ENCODE results near the gene GUCD1. TPM values are rescaled to one million over a fixed set of nuclear protein-coding genes. Genes with fewer than 3 reads are reported as not detected.

Gene GUCD1
- total RNA-seq, 2 experiments from 2014 or later, result 114 to 144 TPM

GRCh38 chr22:24500277-24500820 is 54.6 kb downstream of the GUCD1 start:
- Histone ChIP-seq H2AFZ (ENCODE audit: low read length) (no peak overlapping the region), H3K79me2 (ENCODE audit: insufficient read depth, low read depth, low read length) (no peaks in the 10 kb centered on the region), H3K9me3 (ENCODE audit: low read length) (no peaks in the 10 kb centered on the region), H3K4me2 (ENCODE audit: low read length) (no peak overlapping the region), H3K4me3 (ENCODE audit: low read depth, low read length, poor library complexity, severe bottlenecking) (no peak overlapping the region), H3K4me1 (ENCODE audit: insufficient read depth, low read length, poor library complexity, severe bottlenecking) (peaks cover 13% of the 10 kb centered on the region), H3K27ac (ENCODE audit: low read depth, low read length, poor library complexity, severe bottlenecking) (no peak overlapping the region), H3K36me3 (ENCODE audit: insufficient read depth, low read length) (no peaks in the 10 kb centered on the region), H4K20me1 (ENCODE audit: insufficient read depth, low read length) (no peaks in the 10 kb centered on the region), H3K9me2 (ENCODE audit: insufficient read depth, low read length) (no peaks in the 10 kb centered on the region)
- ChIA-PET POLR2A (interaction anchor here (1.2 to 1.4 kb wide), 2 partner anchors 13 to 65 kb away, joined by 3 read pairs; no protein-coding TSS in a partner anchor), CTCF (ENCODE audit: unreplicated experiment) (no interaction called here)
- intact Hi-C loops (cut with micrococcal nuclease; ENCODE audit: unreplicated experiment), result no loop called here
- TF ChIP-seq EZH2phosphoT487 (IDR thresholded peaks at IDR 0.05; ENCODE audit: borderline replicate concordance, low read depth, low read length) (no peak), CTCF (conservative IDR thresholded peaks at IDR 0.05; ENCODE audit: low read length) (no peak)
- no TSS peak for BruUV-seq (replicated peaks)
- DNase-seq (ENCODE audit: low spot score), result no peak

DNA sequence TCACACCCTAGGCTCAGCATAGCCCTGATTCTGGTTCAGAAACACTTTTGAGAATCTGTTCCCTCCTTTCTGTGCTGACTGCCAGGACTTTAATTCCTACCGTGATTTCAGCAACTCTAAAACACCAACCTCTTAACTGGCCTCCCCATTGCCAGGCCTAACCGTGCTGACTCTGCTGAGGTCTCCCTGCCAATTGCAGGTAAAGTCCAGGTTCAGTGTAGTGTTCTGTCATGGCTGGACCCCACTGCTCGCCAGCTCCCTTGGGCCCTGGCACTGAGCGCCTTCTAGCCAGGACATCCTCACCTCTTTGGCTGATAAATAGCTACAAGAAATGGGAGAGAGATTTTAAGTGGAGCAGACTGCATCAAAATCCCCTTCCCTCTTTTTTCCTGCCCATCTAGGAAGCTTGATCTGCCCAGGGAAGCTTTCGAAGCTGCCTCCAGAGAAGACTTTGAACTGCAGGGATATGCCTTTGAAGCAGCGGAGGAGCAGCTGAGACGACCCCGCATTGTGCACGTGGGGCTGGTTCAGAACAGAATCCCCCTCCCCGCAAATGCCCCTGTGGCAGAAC is 55.1 kb downstream of the GUCD1 start:
- intact Hi-C loops (cut with micrococcal nuclease; ENCODE audit: unreplicated experiment), result no loop called here
- no TSS peak for BruUV-seq (replicated peaks)
- H3K9me2 ChIP-seq (ENCODE audit: insufficient read depth, low read length), result no peaks in the 10 kb centered on the region
- ChIA-PET CTCF (ENCODE audit: unreplicated experiment) (no interaction called here), POLR2A (interaction anchor here (1.2 kb wide), 1 partner anchor 13 kb away, joined by 3 read pairs; no protein-coding TSS in a partner anchor)
- DNase-seq (ENCODE audit: low spot score), result no peak
- no peaks in the 10 kb centered on the region for H4K20me1 ChIP-seq (ENCODE audit: insufficient read depth, low read length)
- H3K27ac ChIP-seq (ENCODE audit: low read depth, low read length, poor library complexity, severe bottlenecking), result no peak overlapping the region
- no peak overlapping the region for H2AFZ ChIP-seq (ENCODE audit: low read length)
- TF ChIP-seq EZH2phosphoT487 (IDR thresholded peaks at IDR 0.05; ENCODE audit: borderline replicate concordance, low read depth, low read length), result no peak
- no peak for TF ChIP-seq CTCF (conservative IDR thresholded peaks at IDR 0.05; ENCODE audit: low read length)
- H3K9me3 ChIP-seq (ENCODE audit: low read length), result no peaks in the 10 kb centered on the region
- H3K4me3 ChIP-seq (ENCODE audit: low read depth, low read length, poor library complexity, severe bottlenecking), result no peak overlapping the region
- H3K79me2 ChIP-seq (ENCODE audit: insufficient read depth, low read depth, low read length), result no peaks in the 10 kb centered on the region
- peaks cover 13% of the 10 kb centered on the region for H3K4me1 ChIP-seq (ENCODE audit: insufficient read depth, low read length, poor library complexity, severe bottlenecking)
- no peak overlapping the region for H3K4me2 ChIP-seq (ENCODE audit: low read length)
- no peaks in the 10 kb centered on the region for H3K36me3 ChIP-seq (ENCODE audit: insufficient read depth, low read length)

GRCh38 chr22:24498824-24499223 is 56.1 kb downstream of the GUCD1 start:
- no peak overlapping the region for H3K27ac ChIP-seq (ENCODE audit: low read depth, low read length, poor library complexity, severe bottlenecking)
- no peak for DNase-seq (ENCODE audit: low spot score)
- TF ChIP-seq CTCF (conservative IDR thresholded peaks at IDR 0.05; ENCODE audit: low read length) (no peak), EZH2phosphoT487 (IDR thresholded peaks at IDR 0.05; ENCODE audit: borderline replicate concordance, low read depth, low read length) (no peak)
- no peaks in the 10 kb centered on the region for H3K9me2 ChIP-seq (ENCODE audit: insufficient read depth, low read length)
- no TSS peak for BruUV-seq (replicated peaks)
- no peak overlapping the region for H3K4me3 ChIP-seq (ENCODE audit: low read depth, low read length, poor library complexity, severe bottlenecking)
- no peak overlapping the region for H3K4me2 ChIP-seq (ENCODE audit: low read length)
- no peaks in the 10 kb centered on the region for H3K36me3 ChIP-seq (ENCODE audit: insufficient read depth, low read length)
- H3K4me1 ChIP-seq (ENCODE audit: insufficient read depth, low read length, poor library complexity, severe bottlenecking), result peaks cover 13% of the 10 kb centered on the region
- H2AFZ ChIP-seq (ENCODE audit: low read length), result no peak overlapping the region
- no peaks in the 10 kb centered on the region for H4K20me1 ChIP-seq (ENCODE audit: insufficient read depth, low read length)
- ChIA-PET CTCF (ENCODE audit: unreplicated experiment) (no interaction called here), POLR2A (no interaction called here)
- no peaks in the 10 kb centered on the region for H3K79me2 ChIP-seq (ENCODE audit: insufficient read depth, low read depth, low read length)
- H3K9me3 ChIP-seq (ENCODE audit: low read length), result no peaks in the 10 kb centered on the region
- intact Hi-C loops (cut with micrococcal nuclease; ENCODE audit: unreplicated experiment), result no loop called here

Data from OCI-LY7 (cell line).